Measurements from ENCODE around the gene CRTC1.
A peak's percentile ranks its signal among the peaks of the same experiment; 100 is the strongest.

CRTC1 gene

GRCh38 chr19:18830488-18830887, 147.0 kb downstream of the CRTC1 start:
- no peak overlapping the region for H3K4me3 ChIP-seq
- TF ChIP-seq CTCF (IDR thresholded peaks at IDR 0.05): no peak
- no peak overlapping the region for H3K27ac ChIP-seq
- DNase-seq (ENCODE audit: low spot score): no peak

- Histone ChIP-seq H3K27ac (peak within 1 kb of the TSS; percentile 73 to 90), H3K4me3 (peak within 1 kb of the TSS; percentile 93)
- TF ChIP-seq CTCF (IDR thresholded peaks at IDR 0.05): no peak
- DNase-seq (ENCODE audit: low spot score): peak; percentile 94
Measured at GRCh38 chr19:18831524-18832305, 148.2 kb downstream of the CRTC1 start, which contains the start of gene UPF1. Gene UPF1 (plus strand): TSS chr19:18831959. CDS start chr19:18832210, 251 bp downstream.

Data from coronary artery (tissue), 2 donors.